Measurements from ENCODE around the gene NUMB.
"Not testable (repeated sequence)": the region's sequence is repeated elsewhere in the genome, so short reads cannot be mapped to it uniquely, and the experiment has no call there.

The NUMB gene

GRCh38 chr14:73344319-73344718 lies 114.0 kb downstream of the NUMB start:
- DNase-seq, result peak in 1 of 2 donors; percentile 12

- DNase-seq, result no peak
These were observed 115.7 kb downstream of the NUMB start for GRCh38 chr14:73342670-73343069.

GRCh38 chr14:73339846-73340595 lies 118.3 kb downstream of the NUMB start:
- no peak for DNase-seq

GRCh38 chr14:73339206-73339605 lies 119.1 kb downstream of the NUMB start:
- no peak for DNase-seq

- no peak for DNase-seq
These were observed 119.8 kb downstream of the NUMB start for GRCh38 chr14:73338551-73338950.

- DNase-seq, result no peak
These were observed 125.3 kb downstream of the NUMB start for GRCh38 chr14:73333031-73333430.

GRCh38 chr14:73325630-73326299 lies 132.6 kb downstream of the NUMB start:
- DNase-seq, result no peak

GRCh38 chr14:73325063-73325462 lies 133.3 kb downstream of the NUMB start:
- no peak for DNase-seq

GRCh38 chr14:73324533-73324932 lies 133.8 kb downstream of the NUMB start:
- no peak for DNase-seq

GRCh38 chr14:73323896-73324399 lies 134.4 kb downstream of the NUMB start:
- no peak for DNase-seq

- no peak for DNase-seq
These were observed 145.2 kb downstream of the NUMB start for GRCh38 chr14:73313151-73313550.

- peak in 1 of 2 donors; percentile 2 for DNase-seq
These were observed 145.7 kb downstream of the NUMB start for GRCh38 chr14:73312687-73313086.

- DNase-seq, result no peak
These were observed 146.7 kb downstream of the NUMB start for GRCh38 chr14:73311708-73312030.

GRCh38 chr14:73309207-73309606 lies 149.1 kb downstream of the NUMB start:
- DNase-seq, result not testable (repeated sequence)

- no peak for DNase-seq
These were observed 151.1 kb downstream of the NUMB start for GRCh38 chr14:73307261-73307660.

- DNase-seq, result no peak
These were observed 152.8 kb downstream of the NUMB start for GRCh38 chr14:73305499-73305898.

GRCh38 chr14:73295198-73295796 lies 163.0 kb downstream of the NUMB start:
- peak in 1 of 2 donors; percentile 56 for DNase-seq

- no peak for DNase-seq
These were observed 164.3 kb downstream of the NUMB start for GRCh38 chr14:73293782-73294781.

- DNase-seq, result no peak
These were observed 168.1 kb downstream of the NUMB start for GRCh38 chr14:73290279-73290678.

GRCh38 chr14:73289729-73290128 lies 168.6 kb downstream of the NUMB start:
- DNase-seq, result no peak

GRCh38 chr14:73289308-73289707 lies 169.0 kb downstream of the NUMB start:
- DNase-seq, result peak in 1 of 2 donors; percentile 28

- no peak for DNase-seq
These were observed 171.3 kb downstream of the NUMB start for GRCh38 chr14:73287071-73287470.

GRCh38 chr14:73286598-73286997 lies 171.7 kb downstream of the NUMB start:
- DNase-seq, result no peak

Measured in hippocampal formation (tissue), 2 donors.